ENCODE data around the gene ZNF618. TPM values are rescaled to one million over a fixed set of nuclear protein-coding genes. Genes with fewer than 3 reads are reported as not detected.
A peak's percentile ranks its signal among the peaks of the same experiment; 100 is the strongest.

Gene ZNF618
- polyA plus RNA-seq, 1 donor (not counting 4 experiments of a cell fraction or from before 2014, with no cell fraction given): 2.5 TPM

- Histone ChIP-seq H4K20me1 (ENCODE audit: control insufficient read depth, extremely low read depth, insufficient read depth, low read length) (no peaks in the 10 kb centered on the region), H3K36me3 (ENCODE audit: control insufficient read depth in 2 of 2, extremely low read depth in 1 of 2, insufficient read depth in 2 of 2, low read length in 2 of 2) (peaks cover 0 to 9% of the 10 kb centered on the region in 2 experiments), H3K9me3 (ENCODE audit: control insufficient read depth, low read depth, low read length) (no peaks in the 10 kb centered on the region), H3K27ac (ENCODE audit: control insufficient read depth, insufficient read depth, low read length) (no peak overlapping the region), H3K79me2 (ENCODE audit: control insufficient read depth, insufficient read depth, low read length) (no peaks in the 10 kb centered on the region), H3K4me3 (ENCODE audit: control insufficient read depth in 2 of 3, extremely low read depth in 1 of 3, insufficient read depth in 2 of 3, low read depth in 1 of 3, low read length in 3 of 3) (no peak overlapping the region), H3K4me2 (ENCODE audit: control insufficient read depth, extremely low read depth, insufficient read depth, low read depth, low read length) (no peak overlapping the region), H3K9me1 (ENCODE audit: control insufficient read depth, extremely low read depth, insufficient read depth, low read length) (peaks cover 4% of the 10 kb centered on the region), H3K9ac (ENCODE audit: control insufficient read depth, extremely low read depth, insufficient read depth, low read length) (no peak overlapping the region), H3K27me3 (ENCODE audit: control insufficient read depth, extremely low read depth, insufficient read depth, low read length) (no peaks in the 10 kb centered on the region), H2AFZ (ENCODE audit: control insufficient read depth, low read length) (no peak overlapping the region), H3K4me1 (ENCODE audit: control insufficient read depth, extremely low read depth, insufficient read depth, low read length) (no peaks in the 10 kb centered on the region)
- dilution Hi-C loops (cut with MboI; ENCODE audit: extremely low pct_ligation_motif_present, low sequenced_read_pairs): no loop called here
- TF ChIP-seq EZH2 (IDR thresholded peaks at IDR 0.05; ENCODE audit: low read length) (no peak), CTCF (optimal IDR thresholded peaks at IDR 0.05 in 1 of 3, IDR thresholded peaks at IDR 0.05 in 1 of 3, conservative IDR thresholded peaks at IDR 0.05 in 1 of 3; ENCODE audit: extremely low read depth in 1 of 3, insufficient read depth in 2 of 3, low read length in 3 of 3) (no peak)
- FAIRE-seq (no peak), DNase-seq (ENCODE audit: low read depth, low spot score) (no peak)
Measured at GRCh38 chr9:113992994-113993393, 116.9 kb downstream of the ZNF618 start.

GRCh38 chr9:113993838-113994540 lies 117.9 kb downstream of the ZNF618 start:
- H3K27me3 ChIP-seq (ENCODE audit: control insufficient read depth, extremely low read depth, insufficient read depth, low read length): no peaks in the 10 kb centered on the region
- no peak overlapping the region for H3K4me2 ChIP-seq (ENCODE audit: control insufficient read depth, extremely low read depth, insufficient read depth, low read depth, low read length)
- FAIRE-seq (peak; percentile 36), DNase-seq (ENCODE audit: low read depth, low spot score) (no peak)
- H3K9me1 ChIP-seq (ENCODE audit: control insufficient read depth, extremely low read depth, insufficient read depth, low read length): peaks cover 4% of the 10 kb centered on the region
- no peaks in the 10 kb centered on the region for H3K79me2 ChIP-seq (ENCODE audit: control insufficient read depth, insufficient read depth, low read length)
- dilution Hi-C loops (cut with MboI; ENCODE audit: extremely low pct_ligation_motif_present, low sequenced_read_pairs): no loop called here
- no peak overlapping the region for H2AFZ ChIP-seq (ENCODE audit: control insufficient read depth, low read length)
- H3K27ac ChIP-seq (ENCODE audit: control insufficient read depth, insufficient read depth, low read length): no peak overlapping the region
- no peak for TF ChIP-seq EZH2 (IDR thresholded peaks at IDR 0.05; ENCODE audit: low read length)
- no peak for TF ChIP-seq CTCF (optimal IDR thresholded peaks at IDR 0.05 in 1 of 3, IDR thresholded peaks at IDR 0.05 in 1 of 3, conservative IDR thresholded peaks at IDR 0.05 in 1 of 3; ENCODE audit: extremely low read depth in 1 of 3, insufficient read depth in 2 of 3, low read length in 3 of 3)
- no peaks in the 10 kb centered on the region for H3K4me1 ChIP-seq (ENCODE audit: control insufficient read depth, extremely low read depth, insufficient read depth, low read length)
- H3K9ac ChIP-seq (ENCODE audit: control insufficient read depth, extremely low read depth, insufficient read depth, low read length): no peak overlapping the region
- H3K9me3 ChIP-seq (ENCODE audit: control insufficient read depth, low read depth, low read length): no peaks in the 10 kb centered on the region
- no peaks in the 10 kb centered on the region for H4K20me1 ChIP-seq (ENCODE audit: control insufficient read depth, extremely low read depth, insufficient read depth, low read length)
- H3K4me3 ChIP-seq (ENCODE audit: control insufficient read depth in 2 of 3, extremely low read depth in 1 of 3, insufficient read depth in 2 of 3, low read depth in 1 of 3, low read length in 3 of 3): no peak overlapping the region
- peaks cover 0 to 1% of the 10 kb centered on the region in 2 experiments for H3K36me3 ChIP-seq (ENCODE audit: control insufficient read depth in 2 of 2, extremely low read depth in 1 of 2, insufficient read depth in 2 of 2, low read length in 2 of 2)
